A549 (cell line): ENCODE results near the gene SLC22A17. TPM values are rescaled to one million over a fixed set of nuclear protein-coding genes. Genes with fewer than 3 reads are reported as not detected.

Experiments
- ATAC-seq, 2 experiments: fragments of 200-7000 bp in 1 of 2; fragments of >200 bp in 1 of 2; cut with Nextera tagmentation in 1 of 2; cut with Tn5 transposase in 1 of 2; 3 replicates each; pipeline versions ENCODE4 v1.8.0 to v1.9.1; 2018 to 2020; ENCODE audit warnings: mild to moderate bottlenecking in 1 of 2, moderate library complexity in 1 of 2
- CTCF ChIA-PET: fragments of 300-600 bp; sonication (Branson Sonifier 250); formaldehyde crosslinking; extraction: SDS; loops from one replicate; lab custom pipeline; 2021; ENCODE audit warnings: antibody characterized with exemption, inconsistent platforms; lab: Yijun Ruan, JAX
- POLR2A ChIA-PET: fragments of 350-600 bp; formaldehyde crosslinking; extraction: SDS; loops from one replicate; lab custom pipeline; 2021; ENCODE audit warnings: antibody characterized with exemption, inconsistent platforms; lab: Yijun Ruan, JAX
- DNase-seq, 2 experiments: peaks; one replicate each; pipeline versions ENCODE4 v3.0.0 to v3.0.0-alpha.2; 2011 to 2016; ENCODE audit warnings: low read depth in 1 of 2, low spot score in 1 of 2
- FAIRE-seq: peaks from 2 replicates; lab custom pipeline; 2011; peaks lifted over from hg19 to GRCh38; lab: Jason Lieb, UNC
- H3K27ac ChIP-seq, 2 experiments: fragments of >200 bp; sonication (Bioruptor Twin); formaldehyde crosslinking; 3 replicates each; pipeline ENCODE4 v1.5.1; 2016 to 2017
- H3K4me1 ChIP-seq: fragments of >200 bp; sonication (Bioruptor Twin); formaldehyde crosslinking; 3 replicates; pipeline ENCODE4 v1.6.1; 2016
- H3K4me2 ChIP-seq: fragments of >200 bp; sonication (Bioruptor Twin); formaldehyde crosslinking; 3 replicates; pipeline ENCODE4 v1.6.1; 2016
- H3K4me3 ChIP-seq: fragments of >200 bp; sonication (Bioruptor Twin); formaldehyde crosslinking; 3 replicates; pipeline ENCODE4 v1.5.1; 2016
- H3K9me3 ChIP-seq: fragments of >200 bp; sonication (Bioruptor Twin); formaldehyde crosslinking; 3 replicates; pipeline ENCODE4 v1.6.1; 2016
- CHD2 ChIP-seq: fragments of 150-350 bp; IDR thresholded peaks from 2 replicates; pipeline ENCODE4 v1.6.1; 2014; ENCODE audit warnings: low read length; ENCODE audit not compliant: partially characterized antibody
- FOSB ChIP-seq: fragments of 250-450 bp; sonication (Bioruptor Pico); IDR thresholded peaks from 2 replicates; pipeline ENCODE4 v1.5.0; 2020; ENCODE audit warnings: mild to moderate bottlenecking, moderate library complexity
- FOXS1 ChIP-seq: fragments of 250-450 bp; sonication (Bioruptor Pico); IDR thresholded peaks from 2 replicates; pipeline ENCODE4 v1.5.0; 2020; ENCODE audit warnings: mild to moderate bottlenecking, moderate library complexity
- MAFK ChIP-seq: fragments of 450-650 bp; IDR thresholded peaks from 2 replicates; pipeline ENCODE4 v1.6.1; 2014; ENCODE audit not compliant: partially characterized antibody
- MYC ChIP-seq: IDR thresholded peaks from 2 replicates; pipeline ENCODE4 v1.6.1; 2012; ENCODE audit warnings: mild to moderate bottlenecking, inconsistent platforms, low read length, improper control_type of control experiment, borderline replicate concordance
- NR3C1 ChIP-seq: fragments of >200 bp; sonication (Bioruptor Twin); formaldehyde crosslinking; IDR thresholded peaks from 3 replicates; pipeline ENCODE4 v1.6.1; 2017
- PHF8 ChIP-seq: fragments of 200-600 bp; sonication (generic); IDR thresholded peaks from 2 replicates; pipeline ENCODE4 v1.6.1; 2016; ENCODE audit warnings: low read depth, mild to moderate bottlenecking, antibody characterized with exemption, moderate library complexity, borderline replicate concordance
- POLR2AphosphoS2 ChIP-seq: conservative IDR thresholded peaks from 2 replicates; pipeline ENCODE4 v1.6.1; 2012; ENCODE audit warnings: low read length, improper control_type of control experiment, inconsistent platforms
- RARB ChIP-seq: fragments of 250-450 bp; sonication (Bioruptor Pico); IDR thresholded peaks from 2 replicates; pipeline ENCODE4 v1.8.0; 2021; ENCODE audit warnings: mild to moderate bottlenecking, moderate library complexity
- TFCP2L1 ChIP-seq: fragments of 250-450 bp; sonication (Bioruptor Pico); IDR thresholded peaks from 2 replicates; pipeline ENCODE4 v1.5.0; 2021; ENCODE audit warnings: mild to moderate bottlenecking
- ZNF302 ChIP-seq: fragments of 250-450 bp; sonication (Bioruptor Pico); IDR thresholded peaks from 2 replicates; pipeline ENCODE4 v1.9.0; 2021; ENCODE audit warnings: inconsistent platforms, mild to moderate bottlenecking, moderate library complexity
- WGBS: methylation state at CpG from one replicate; pipeline ENCODE4 v1.1.6; 2017; ENCODE audit errors: missing lambda C conversion rate; 5-methylcytosine and 5-hydroxymethylcytosine counted together
- polyA plus RNA-seq, 4 experiments: library from polyadenylated mRNA; depleted of rRNA in 3 of 4; stranded (reverse); fragments of >200 nt; fragmentation: RNase III in 1 of 4; extraction: RNeasy Plus Mini Kit Qiagen cat#74134 plus additional on column Dnase treatment in 1 of 4; gene quantifications; 2 replicates in 3 of 4; 3 replicates in 1 of 4; pipeline ENCODE4 v1.2.3, GENCODE V29; 2011 to 2017
- TF ChIP-seq, protein P1 (sequence below): fragments of >200 bp; sonication (Bioruptor Twin); formaldehyde crosslinking; IDR thresholded peaks from 3 replicates; pipeline ENCODE4 v1.6.1; 2016
- TF ChIP-seq, protein P2 (sequence below): fragments of 450-650 bp; IDR thresholded peaks from 2 replicates; pipeline ENCODE4 v1.6.1; 2014; ENCODE audit warnings: antibody characterized with exemption
- TF ChIP-seq, protein P3 (sequence below): fragments of >200 bp; sonication (Bioruptor Twin); formaldehyde crosslinking; IDR thresholded peaks from 3 replicates; pipeline ENCODE4 v1.5.1; 2016
- TF ChIP-seq, protein P4 (sequence below): fragments of 200-600 bp; sonication (generic); IDR thresholded peaks from 2 replicates; pipeline ENCODE4 v1.6.1; 2016; ENCODE audit warnings: antibody characterized with exemption, mild to moderate bottlenecking, moderate library complexity
- TF ChIP-seq, protein P5 (sequence below): fragments of 150-350 bp; IDR thresholded peaks from 2 replicates; pipeline ENCODE4 v1.6.1; 2014; ENCODE audit warnings: low read depth, mild to moderate bottlenecking, low read length

Gene SLC22A17
- polyA plus RNA-seq, 2 of the 4 experiments (the other 2 are of a cell fraction) = 3.5 to 8.4 TPM

DNA sequence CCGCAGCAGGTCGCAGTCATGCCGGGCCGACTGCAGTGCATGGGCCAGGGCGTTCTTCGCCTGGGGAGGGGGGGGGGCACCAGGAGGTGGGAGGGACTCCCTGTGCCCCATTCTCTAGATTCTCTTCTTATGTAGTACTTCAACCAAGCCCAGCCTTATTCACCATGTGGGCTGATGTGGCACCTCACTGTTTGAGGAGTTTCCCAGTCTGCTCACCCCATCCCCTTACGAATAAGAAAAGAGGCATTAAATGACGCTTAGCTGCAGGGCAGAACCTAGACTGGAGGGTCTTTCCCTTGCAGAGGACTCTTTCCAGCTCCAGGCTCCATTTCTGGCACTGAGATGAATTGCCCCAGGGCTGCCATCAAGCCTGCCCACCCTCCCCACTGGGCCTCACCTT, 36.3 kb upstream of the SLC22A17 start:
- no peak for TF ChIP-seq NR3C1
- TF ChIP-seq FOSB = no peak
- TF ChIP-seq, protein P1, sequence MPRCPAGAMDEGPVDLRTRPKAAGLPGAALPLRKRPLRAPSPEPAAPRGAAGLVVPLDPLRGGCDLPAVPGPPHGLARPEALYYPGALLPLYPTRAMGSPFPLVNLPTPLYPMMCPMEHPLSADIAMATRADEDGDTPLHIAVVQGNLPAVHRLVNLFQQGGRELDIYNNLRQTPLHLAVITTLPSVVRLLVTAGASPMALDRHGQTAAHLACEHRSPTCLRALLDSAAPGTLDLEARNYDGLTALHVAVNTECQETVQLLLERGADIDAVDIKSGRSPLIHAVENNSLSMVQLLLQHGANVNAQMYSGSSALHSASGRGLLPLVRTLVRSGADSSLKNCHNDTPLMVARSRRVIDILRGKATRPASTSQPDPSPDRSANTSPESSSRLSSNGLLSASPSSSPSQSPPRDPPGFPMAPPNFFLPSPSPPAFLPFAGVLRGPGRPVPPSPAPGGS = no peak
- no peak for TF ChIP-seq MYC
- no peak for TF ChIP-seq MAFK
- TF ChIP-seq, protein P2, sequence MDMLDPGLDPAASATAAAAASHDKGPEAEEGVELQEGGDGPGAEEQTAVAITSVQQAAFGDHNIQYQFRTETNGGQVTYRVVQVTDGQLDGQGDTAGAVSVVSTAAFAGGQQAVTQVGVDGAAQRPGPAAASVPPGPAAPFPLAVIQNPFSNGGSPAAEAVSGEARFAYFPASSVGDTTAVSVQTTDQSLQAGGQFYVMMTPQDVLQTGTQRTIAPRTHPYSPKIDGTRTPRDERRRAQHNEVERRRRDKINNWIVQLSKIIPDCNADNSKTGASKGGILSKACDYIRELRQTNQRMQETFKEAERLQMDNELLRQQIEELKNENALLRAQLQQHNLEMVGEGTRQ = no peak
- no peak for TF ChIP-seq ZNF302
- no peak for TF ChIP-seq TFCP2L1 (CRISPR knock-in tag)
- TF ChIP-seq RARB (CRISPR knock-in tag) = no peak
- no peak for TF ChIP-seq POLR2AphosphoS2
- no peak for TF ChIP-seq FOXS1 (CRISPR knock-in tag)
- TF ChIP-seq PHF8 = no peak
- TF ChIP-seq, protein P3, sequence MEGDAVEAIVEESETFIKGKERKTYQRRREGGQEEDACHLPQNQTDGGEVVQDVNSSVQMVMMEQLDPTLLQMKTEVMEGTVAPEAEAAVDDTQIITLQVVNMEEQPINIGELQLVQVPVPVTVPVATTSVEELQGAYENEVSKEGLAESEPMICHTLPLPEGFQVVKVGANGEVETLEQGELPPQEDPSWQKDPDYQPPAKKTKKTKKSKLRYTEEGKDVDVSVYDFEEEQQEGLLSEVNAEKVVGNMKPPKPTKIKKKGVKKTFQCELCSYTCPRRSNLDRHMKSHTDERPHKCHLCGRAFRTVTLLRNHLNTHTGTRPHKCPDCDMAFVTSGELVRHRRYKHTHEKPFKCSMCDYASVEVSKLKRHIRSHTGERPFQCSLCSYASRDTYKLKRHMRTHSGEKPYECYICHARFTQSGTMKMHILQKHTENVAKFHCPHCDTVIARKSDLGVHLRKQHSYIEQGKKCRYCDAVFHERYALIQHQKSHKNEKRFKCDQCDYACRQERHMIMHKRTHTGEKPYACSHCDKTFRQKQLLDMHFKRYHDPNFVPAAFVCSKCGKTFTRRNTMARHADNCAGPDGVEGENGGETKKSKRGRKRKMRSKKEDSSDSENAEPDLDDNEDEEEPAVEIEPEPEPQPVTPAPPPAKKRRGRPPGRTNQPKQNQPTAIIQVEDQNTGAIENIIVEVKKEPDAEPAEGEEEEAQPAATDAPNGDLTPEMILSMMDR = no peak
- TF ChIP-seq, protein P4, sequence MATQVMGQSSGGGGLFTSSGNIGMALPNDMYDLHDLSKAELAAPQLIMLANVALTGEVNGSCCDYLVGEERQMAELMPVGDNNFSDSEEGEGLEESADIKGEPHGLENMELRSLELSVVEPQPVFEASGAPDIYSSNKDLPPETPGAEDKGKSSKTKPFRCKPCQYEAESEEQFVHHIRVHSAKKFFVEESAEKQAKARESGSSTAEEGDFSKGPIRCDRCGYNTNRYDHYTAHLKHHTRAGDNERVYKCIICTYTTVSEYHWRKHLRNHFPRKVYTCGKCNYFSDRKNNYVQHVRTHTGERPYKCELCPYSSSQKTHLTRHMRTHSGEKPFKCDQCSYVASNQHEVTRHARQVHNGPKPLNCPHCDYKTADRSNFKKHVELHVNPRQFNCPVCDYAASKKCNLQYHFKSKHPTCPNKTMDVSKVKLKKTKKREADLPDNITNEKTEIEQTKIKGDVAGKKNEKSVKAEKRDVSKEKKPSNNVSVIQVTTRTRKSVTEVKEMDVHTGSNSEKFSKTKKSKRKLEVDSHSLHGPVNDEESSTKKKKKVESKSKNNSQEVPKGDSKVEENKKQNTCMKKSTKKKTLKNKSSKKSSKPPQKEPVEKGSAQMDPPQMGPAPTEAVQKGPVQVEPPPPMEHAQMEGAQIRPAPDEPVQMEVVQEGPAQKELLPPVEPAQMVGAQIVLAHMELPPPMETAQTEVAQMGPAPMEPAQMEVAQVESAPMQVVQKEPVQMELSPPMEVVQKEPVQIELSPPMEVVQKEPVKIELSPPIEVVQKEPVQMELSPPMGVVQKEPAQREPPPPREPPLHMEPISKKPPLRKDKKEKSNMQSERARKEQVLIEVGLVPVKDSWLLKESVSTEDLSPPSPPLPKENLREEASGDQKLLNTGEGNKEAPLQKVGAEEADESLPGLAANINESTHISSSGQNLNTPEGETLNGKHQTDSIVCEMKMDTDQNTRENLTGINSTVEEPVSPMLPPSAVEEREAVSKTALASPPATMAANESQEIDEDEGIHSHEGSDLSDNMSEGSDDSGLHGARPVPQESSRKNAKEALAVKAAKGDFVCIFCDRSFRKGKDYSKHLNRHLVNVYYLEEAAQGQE = no peak
- TF ChIP-seq, protein P5, sequence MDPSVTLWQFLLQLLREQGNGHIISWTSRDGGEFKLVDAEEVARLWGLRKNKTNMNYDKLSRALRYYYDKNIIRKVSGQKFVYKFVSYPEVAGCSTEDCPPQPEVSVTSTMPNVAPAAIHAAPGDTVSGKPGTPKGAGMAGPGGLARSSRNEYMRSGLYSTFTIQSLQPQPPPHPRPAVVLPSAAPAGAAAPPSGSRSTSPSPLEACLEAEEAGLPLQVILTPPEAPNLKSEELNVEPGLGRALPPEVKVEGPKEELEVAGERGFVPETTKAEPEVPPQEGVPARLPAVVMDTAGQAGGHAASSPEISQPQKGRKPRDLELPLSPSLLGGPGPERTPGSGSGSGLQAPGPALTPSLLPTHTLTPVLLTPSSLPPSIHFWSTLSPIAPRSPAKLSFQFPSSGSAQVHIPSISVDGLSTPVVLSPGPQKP = no peak
- no peak for TF ChIP-seq CHD2
- ATAC-seq = no peak
- Histone ChIP-seq H3K4me3 (no peak overlapping the region), H3K4me2 (no peak overlapping the region), H3K4me1 (no peaks in the 10 kb centered on the region), H3K9me3 (no peaks in the 10 kb centered on the region), H3K27ac (no peak overlapping the region)
- WGBS = 86% methylated on average over 7 of the region's 8 CpGs
- no peak for DNase-seq
- no peak for FAIRE-seq
- CTCF ChIA-PET = interaction anchor here (0.7 to 12.5 kb wide), 2 partner anchors 9 to 60 kb away, joined by 3 to 106 read pairs; partner anchors contain the start of gene CMTM5
- POLR2A ChIA-PET = no interaction called here
